GM19239 (cell line): ENCODE results near the gene HES6.

ENCODE experiments used
- DNase-seq: peaks from one replicate; pipeline ENCODE4 v3.0.0; 2011; ENCODE audit warnings: low spot score; ENCODE audit not compliant: insufficient read length
- FAIRE-seq: peaks from 2 replicates; lab custom pipeline; 2011; peaks lifted over from hg19 to GRCh38; lab: Jason Lieb, UNC

The HES6 gene

DNA sequence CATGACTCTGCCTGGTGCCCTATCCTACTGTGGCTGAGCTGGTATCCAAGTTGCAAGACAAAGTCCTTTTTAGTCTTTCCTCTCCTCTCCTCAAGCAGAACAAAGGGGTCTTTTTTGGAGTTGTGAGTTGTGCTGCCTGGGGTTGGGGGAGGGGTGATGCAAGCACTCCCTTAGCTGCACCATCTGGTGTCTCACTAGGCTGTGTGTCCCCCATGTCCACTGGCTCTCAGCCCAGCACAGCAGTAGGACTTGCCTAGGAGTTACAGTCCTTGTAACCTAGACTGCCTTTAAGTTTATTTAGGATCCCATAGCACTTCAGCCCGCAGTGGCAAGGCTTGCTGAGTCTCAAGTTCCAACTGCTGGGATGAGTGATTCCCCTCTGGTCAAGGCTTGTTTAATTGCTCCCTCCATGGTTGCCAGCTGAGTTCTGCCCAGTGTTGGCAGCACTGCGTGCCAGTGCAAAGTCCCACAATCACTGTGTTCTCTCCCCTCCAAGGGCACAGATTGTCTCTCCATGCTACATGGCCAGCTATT, 23.1 kb downstream of the HES6 start:
- FAIRE-seq (no peak), DNase-seq (no peak)

DNA sequence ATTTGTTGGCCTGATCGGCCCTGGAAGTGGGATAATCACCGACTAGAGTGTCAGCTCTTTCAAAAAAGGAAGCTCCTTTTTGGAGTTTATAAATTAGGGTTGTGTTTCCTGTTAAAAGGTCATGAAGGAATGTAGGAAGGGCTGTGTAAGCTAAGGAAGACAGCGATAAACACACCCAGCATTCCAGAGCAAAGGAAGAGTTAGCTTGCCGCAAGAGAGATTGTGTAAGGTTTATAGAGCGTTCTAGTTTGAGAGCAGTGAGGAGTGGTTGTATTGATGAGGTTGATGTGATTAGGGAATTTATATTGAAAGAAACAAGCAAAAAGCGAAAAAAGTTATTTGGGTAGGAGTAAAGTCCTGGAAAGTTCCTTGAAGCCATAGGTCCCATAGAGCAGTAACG, 32.8 kb downstream of the HES6 start:
- DNase-seq (no peak), FAIRE-seq (no peak)

DNA sequence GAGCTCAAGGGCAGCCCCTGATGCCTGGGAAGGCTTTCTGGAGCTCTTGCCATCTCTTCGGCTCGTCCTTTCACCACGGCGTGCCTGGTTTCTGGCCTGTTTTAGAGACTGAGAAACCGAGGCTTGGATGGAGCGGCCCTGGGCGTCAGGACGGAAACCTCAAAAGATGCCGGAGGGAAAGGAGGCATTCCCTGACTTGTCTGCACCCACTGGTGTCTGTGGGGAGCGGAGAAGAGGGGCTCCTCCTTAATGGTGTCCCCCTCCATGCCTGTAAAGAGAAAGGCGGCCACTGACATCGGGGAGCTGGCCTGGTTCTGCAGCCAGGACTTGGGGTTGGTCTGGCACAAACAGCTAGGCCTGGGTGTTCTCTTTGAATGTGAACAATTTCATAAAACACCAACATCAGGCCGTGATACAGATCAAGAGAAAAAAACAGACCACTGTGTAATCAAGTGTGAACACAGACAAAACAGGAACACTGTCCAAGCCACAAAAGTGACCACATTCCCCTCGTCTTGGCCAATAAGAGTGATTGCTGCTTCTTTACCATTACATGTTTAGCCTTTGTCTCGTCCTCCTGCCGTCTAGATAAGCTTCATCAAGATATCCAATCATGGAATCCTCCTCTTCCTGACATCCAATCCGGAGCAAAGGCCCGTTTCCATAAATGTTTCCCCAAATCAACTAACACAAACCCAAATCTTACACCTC, 35.7 kb downstream of the HES6 start:
- DNase-seq (no peak), FAIRE-seq (peak; percentile 67)

DNA sequence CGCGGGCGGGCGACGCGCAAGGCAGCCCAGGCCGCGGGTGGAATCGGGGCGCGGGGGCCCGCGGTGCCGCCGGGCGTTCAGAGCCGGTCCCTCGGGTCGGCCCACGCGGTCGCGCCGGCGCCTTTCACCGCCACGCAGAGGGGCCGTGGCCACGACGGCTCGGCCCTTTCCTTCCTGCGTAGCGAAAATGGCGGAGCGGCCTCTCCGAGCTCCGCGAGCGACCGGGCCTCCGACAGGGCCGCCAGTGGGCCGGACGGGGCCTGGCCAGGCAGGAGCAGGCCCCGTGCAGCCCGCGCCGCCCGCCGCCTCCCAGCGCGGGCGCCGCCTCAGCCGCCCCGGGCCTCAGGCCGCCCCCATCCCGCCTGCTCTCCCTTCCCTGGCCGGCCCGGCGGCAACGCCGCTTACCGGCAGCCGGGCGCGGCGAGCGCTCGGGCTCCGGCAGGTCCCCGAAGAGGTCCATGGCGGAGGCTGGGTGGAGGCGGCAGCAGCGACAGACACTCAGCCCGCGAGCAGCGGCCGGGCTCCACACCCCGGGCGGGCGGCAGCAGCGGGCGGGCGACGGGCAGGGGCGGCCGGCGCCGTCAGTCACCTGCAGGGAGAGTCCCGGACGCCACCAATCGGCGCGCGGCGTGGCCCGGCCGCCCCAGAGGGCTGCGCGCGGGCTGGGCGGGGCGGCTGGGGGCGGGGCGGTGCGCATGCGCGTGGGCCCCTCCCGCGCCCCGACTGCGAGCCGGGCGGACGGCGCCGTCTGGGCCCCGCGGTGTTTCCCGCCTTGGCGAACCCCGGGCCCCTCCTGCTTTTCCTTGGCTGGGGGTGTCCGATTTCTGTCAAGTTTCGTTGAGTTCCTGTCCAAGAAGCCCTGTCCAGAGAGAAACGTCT, 36.5 kb downstream of the HES6 start, which contains the start of gene ILKAP:
ILKAP (minus strand) TSS at position 602 of the 879 bp plus-strand sequence; CDS start at position 460, 142 bp downstream.
- DNase-seq (peak; percentile 100), FAIRE-seq (no peak)

DNA sequence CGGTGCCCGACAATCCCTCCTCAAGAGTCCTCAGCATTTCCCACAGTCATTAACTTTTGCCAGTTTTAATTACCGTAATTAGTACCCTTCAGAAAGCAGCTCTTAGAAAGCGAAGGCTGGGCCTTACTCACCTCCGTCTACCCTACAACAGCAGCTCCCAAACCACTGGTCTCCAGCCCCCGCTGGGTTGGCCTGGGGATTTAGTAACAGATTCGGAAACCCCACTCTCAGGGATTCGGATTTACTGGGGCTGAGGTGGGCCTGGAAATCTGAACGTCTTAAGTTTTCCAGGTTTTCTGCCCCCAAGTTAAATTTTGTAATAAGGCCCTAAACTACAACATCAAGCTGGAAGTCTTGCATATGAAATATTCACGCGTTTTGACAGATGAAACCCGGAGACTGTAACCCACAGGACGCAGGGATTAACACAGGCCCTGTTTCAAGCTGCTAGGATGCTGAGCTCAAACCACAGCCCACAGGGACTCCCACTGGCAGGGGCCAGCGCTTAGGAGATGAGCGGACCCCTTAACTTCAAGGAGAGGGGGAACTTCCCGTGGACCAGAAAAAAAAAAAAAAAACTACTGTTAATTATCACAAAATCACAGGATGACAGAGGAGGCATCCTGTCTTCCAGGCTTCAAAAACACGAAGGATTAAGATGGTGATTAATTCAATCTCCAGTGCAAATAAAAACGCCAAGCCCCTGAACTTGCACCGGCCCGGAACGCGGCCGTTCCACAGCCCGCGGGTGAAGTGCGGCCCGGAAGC, 37.3 kb downstream of the HES6 start:
- DNase-seq, result peak; percentile 41
- peak; percentile 37 for FAIRE-seq

DNA sequence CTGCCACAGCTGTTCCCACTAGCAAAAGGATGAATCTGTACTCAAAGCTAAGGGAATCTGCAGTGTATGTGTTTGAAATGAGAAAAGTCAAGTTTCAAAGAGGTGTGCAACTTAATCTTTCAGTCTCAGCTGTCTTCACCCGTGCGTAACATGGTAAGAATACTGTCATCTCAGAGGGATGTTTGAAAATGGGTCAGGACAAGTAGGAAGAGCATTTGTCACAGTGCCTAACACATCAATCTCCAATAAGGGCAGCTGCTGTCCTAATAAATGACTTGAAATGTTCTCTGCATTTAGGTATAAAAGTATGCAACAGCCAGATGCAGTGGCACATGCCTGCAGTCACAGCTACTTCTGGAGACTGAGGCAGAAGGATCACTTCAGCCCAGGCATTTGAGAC, 49.4 kb downstream of the HES6 start:
- FAIRE-seq, result no peak
- no peak for DNase-seq
